HFF-Myc (cell line): ENCODE results near the gene TDRD1.
A peak's percentile ranks its signal among the peaks of the same experiment; 100 is the strongest.
"Not testable (repeated sequence)": the region's sequence is repeated elsewhere in the genome, so short reads cannot be mapped to it uniquely, and the experiment has no call there.

Experiments used
- DNase-seq: peaks from one replicate; pipeline ENCODE4 v3.0.0-alpha.2; 2011; ENCODE audit warnings: low read depth; ENCODE audit errors: extremely low read depth
- H3K4me3 ChIP-seq: replicated peaks from 2 replicates; pipeline ENCODE4 v1.5.1; 2011; ENCODE audit warnings: low read depth, mild to moderate bottlenecking, control low read depth, low read length
- CTCF ChIP-seq: IDR thresholded peaks from 2 replicates; pipeline ENCODE4 v1.5.1; 2012; ENCODE audit warnings: mild to moderate bottlenecking, low read depth, low read length, control low read depth; ENCODE audit errors: missing control alignments

Gene TDRD1

GRCh38 chr10:114143160-114143559 is 36.0 kb upstream of the TDRD1 start:
- TF ChIP-seq CTCF, result no peak
- DNase-seq, result no peak
- no peak overlapping the region for H3K4me3 ChIP-seq

- H3K4me3 ChIP-seq, result not testable (repeated sequence)
Observed at GRCh38 chr10:114149476-114149875, 29.7 kb upstream of the TDRD1 start.

GRCh38 chr10:114151486-114151885 is 27.7 kb upstream of the TDRD1 start:
- no peak overlapping the region for H3K4me3 ChIP-seq
- TF ChIP-seq CTCF, result no peak
- peak; percentile 12 for DNase-seq

More at GRCh38 chr10:114149476-114149875, 29.7 kb upstream of the TDRD1 start:
- DNase-seq, result not testable (repeated sequence)

GRCh38 chr10:114151892-114152291 is 27.3 kb upstream of the TDRD1 start:
- H3K4me3 ChIP-seq, result no peak overlapping the region
- TF ChIP-seq CTCF, result no peak
- DNase-seq, result no peak

- DNase-seq, result no peak
- no peak overlapping the region for H3K4me3 ChIP-seq
- no peak for TF ChIP-seq CTCF
Observed at GRCh38 chr10:114157912-114158311, 21.2 kb upstream of the TDRD1 start.

- no peak for TF ChIP-seq CTCF
- no peak overlapping the region for H3K4me3 ChIP-seq
- DNase-seq, result no peak
Observed at GRCh38 chr10:114163062-114163461, 16.1 kb upstream of the TDRD1 start.

- no peak for TF ChIP-seq CTCF
- DNase-seq, result no peak
- no peak overlapping the region for H3K4me3 ChIP-seq
Observed at GRCh38 chr10:114166043-114166442, 13.1 kb upstream of the TDRD1 start.
